ENCODE measurements around the gene DENND1B.
"Not testable (repeated sequence)": the region's sequence is repeated elsewhere in the genome, so short reads cannot be mapped to it uniquely, and the experiment has no call there.

Gene DENND1B

DNA sequence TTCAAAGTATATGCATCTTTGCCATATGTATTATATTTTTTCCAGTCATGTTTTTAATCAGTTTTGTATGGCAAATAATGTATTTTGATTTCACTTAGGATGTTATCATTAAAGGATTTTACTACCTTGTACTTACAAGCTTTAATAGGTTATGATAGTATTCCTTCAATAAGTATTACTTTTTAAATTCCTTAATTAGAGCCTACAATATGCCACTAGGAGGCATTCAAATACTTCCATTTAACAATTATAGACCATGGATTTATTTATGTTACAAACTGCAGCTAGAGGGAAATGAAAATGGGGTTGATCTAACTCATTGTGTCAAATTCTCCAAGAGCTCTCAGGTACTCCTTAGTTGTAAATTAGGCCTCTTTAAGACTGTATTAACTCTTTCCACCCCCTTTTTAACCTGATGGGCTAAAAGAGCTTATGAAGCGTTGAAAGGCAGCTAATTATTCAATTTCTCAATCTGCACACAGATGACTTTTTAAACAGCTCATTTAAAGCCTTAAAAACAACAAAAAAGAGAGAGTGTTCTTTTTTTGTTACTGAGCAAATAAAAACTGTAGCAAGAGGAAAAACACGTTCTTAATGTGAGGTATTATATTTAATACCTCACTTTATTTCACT, 156.2 kb downstream of the DENND1B start:
- peak; percentile 57 for DNase-seq

DNA sequence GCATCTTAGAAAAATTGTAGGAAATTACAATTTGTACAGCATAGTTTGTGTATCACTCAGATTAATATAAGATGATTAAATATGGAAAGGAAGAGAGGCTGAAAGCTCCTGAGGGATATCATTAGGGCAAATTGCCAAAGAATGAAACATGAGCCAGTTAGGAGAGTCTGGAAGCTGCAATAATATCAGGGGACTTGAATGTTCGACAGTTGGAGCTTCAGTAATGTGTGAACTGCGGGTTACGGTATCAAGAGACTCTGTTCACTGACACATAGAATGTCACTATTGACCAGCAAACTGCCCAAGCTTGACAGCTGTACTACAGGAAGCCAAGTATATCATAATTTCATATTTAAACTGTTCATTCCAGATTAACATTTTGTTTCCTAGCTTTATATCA, 157.2 kb downstream of the DENND1B start:
- peak; percentile 89 for DNase-seq

GRCh38 chr1:197615693-197616011, 159.6 kb downstream of the DENND1B start:
- no peak for DNase-seq

DNA sequence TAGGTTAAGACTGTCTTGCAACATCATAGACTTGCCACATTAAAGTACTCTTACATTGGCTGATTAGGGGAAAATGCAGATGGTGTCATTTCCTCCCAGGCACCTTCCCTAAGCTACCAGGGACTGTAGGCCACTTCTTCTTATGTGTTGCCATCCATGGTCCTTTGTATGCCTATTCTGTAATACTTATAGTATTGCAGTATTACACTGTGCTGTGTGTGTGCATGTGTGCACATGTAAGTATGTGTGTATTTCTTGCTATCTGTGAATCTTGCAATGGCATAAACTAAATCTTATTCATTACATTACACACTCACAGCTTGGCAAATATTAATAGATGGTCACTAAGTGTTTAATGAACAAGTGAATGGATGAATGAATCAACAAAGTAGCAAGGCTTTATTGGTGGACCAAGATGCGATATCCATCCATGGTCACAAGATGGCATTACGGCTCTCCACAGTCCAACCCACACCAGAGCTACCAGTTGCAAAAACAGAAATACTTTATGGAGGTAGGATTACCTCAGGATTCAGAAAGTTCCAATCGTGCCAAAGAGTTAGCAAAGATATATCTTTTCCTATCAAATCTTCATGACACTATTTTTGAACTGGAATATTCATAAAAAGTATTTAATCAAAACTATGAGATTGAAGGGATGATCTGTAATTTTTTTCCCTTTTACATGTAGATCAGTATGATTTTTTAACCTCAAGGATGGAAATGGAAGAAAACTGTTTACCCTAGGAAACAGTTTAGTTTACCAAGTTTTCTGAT, 160.2 kb downstream of the DENND1B start:
- peak; percentile 40 for DNase-seq

DNA sequence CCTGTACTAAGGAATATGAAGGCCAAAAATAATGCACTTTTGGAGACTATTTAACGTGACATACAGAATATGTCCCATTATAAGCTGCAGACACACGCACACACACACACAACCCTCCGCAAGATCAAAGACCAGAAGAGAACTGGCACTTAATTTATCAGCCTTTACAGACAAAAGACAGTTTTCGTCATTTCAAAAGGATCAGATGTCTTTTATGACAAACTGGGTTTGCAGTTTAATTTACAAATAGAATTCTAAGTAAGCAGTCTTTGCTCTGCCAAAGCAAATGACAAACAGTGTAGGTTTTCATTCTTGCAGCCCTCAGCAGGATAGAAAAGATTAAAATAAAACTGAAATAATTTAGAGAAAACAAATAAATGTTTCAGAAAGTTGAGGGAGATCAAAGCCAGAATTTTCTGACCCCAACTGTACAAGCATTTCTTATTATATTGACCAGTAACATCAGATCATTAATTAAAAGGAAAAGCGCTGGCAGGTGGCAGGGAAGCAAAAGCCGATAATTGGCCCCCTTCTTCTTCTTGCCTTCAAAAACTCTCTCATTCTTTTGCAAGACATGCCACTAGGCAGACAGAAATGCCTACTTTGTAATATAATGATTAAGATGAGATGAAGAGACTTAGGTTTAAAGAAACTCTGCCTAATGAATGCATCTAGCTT, 169.0 kb downstream of the DENND1B start:
- DNase-seq = no peak

GRCh38 chr1:197604302-197604701, 171.0 kb downstream of the DENND1B start:
- DNase-seq = no peak

GRCh38 chr1:197600751-197601150, 174.5 kb downstream of the DENND1B start:
- DNase-seq = no peak

GRCh38 chr1:197599789-197600188, 175.5 kb downstream of the DENND1B start:
- DNase-seq = no peak

GRCh38 chr1:197598935-197599334, 176.3 kb downstream of the DENND1B start:
- DNase-seq = no peak

DNA sequence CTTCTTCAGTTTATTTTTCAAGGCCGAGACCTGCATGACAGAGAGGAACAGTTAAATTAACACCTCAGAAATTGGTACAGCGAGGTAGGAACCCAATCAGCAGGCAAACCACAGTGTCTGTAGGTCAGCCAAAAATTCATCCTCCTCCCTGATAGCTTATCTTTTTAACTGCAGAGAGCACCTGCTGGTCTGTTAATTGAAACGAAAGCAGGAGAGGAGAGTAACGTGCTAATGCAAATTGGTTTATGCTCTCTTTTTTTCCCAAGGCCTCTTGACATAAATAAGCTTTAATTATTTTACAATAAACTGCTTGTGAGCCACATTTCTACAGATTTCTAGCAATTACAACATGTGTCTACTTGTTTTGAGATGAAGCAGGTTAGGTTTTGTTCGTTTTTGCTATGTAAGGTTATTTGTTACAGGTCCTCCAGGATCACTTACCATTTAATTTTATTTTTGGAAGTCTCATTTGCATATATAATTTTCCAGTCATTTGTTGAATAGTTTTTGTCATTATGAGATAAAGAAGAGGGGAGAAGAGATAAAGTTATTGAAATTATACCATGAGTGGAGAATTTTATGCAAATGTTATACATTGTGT, 179.9 kb downstream of the DENND1B start:
- DNase-seq = peak; percentile 10

GRCh38 chr1:197590687-197591086, 184.6 kb downstream of the DENND1B start:
- no peak for DNase-seq

GRCh38 chr1:197585809-197586208, 189.5 kb downstream of the DENND1B start:
- no peak for DNase-seq

DNA sequence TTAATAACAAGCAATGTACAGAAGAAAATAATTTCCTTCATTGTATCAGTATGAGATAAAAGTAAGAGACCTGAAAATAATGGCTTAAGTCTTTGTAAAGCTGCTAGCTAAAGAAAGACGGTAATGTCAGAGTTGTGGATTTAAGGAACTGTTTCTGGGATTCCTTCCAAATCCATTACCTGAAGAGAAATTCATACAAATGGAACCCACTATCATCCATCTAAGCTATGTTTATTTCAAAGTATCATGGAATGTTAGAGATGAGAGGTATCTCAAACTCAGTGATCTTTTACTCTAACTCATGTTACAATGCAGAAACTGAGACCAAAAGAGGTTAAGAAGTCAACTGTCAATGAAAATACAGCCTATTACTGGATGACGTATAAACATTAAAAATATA, 197.7 kb downstream of the DENND1B start:
- DNase-seq = no peak

DNA sequence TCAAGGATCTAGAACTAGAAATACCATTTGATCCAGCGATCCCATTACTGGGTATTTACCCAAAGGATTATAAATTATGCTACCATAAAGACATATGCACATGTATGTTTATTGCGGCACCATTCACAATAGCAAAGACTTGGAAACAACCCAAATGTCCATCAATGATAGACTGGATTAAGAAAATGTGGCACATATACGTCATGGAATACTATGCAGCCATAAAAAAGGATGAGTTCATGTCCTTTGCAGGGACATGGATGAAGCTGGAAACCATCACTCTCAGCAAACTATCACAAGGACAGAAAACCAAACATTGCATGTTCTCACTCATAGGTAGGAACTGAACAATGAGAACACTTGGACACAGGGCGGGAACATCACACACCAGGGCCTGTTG, 199.7 kb downstream of the DENND1B start:
- DNase-seq = not testable (repeated sequence)

- DNase-seq = no peak
Measured at GRCh38 chr1:197572169-197572568, 203.1 kb downstream of the DENND1B start.

GRCh38 chr1:197567442-197567841, 207.8 kb downstream of the DENND1B start:
- DNase-seq = no peak

DNA sequence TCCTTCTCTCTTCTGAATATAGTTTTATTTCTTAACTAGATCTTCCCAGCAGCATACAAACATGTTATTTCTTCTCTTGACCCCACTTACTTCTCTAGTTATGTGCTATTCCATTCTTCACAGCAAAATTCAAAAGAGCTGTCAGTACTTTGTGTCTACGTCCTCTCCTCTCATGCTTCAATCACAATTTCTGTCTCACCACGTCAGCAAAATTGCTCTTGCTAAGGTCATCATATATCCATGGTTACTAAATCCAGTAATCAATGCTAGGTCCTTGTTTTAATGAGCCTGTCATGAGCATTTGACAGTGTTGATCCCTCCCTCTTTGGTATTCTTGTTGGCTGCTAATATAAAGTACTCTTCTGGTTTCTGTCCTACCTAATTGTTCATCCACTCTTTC, 214.2 kb downstream of the DENND1B start:
- DNase-seq = no peak

GRCh38 chr1:197559655-197560054, 215.6 kb downstream of the DENND1B start:
- DNase-seq = no peak

- DNase-seq = no peak
Measured at GRCh38 chr1:197559244-197559643, 216.0 kb downstream of the DENND1B start.

DNA sequence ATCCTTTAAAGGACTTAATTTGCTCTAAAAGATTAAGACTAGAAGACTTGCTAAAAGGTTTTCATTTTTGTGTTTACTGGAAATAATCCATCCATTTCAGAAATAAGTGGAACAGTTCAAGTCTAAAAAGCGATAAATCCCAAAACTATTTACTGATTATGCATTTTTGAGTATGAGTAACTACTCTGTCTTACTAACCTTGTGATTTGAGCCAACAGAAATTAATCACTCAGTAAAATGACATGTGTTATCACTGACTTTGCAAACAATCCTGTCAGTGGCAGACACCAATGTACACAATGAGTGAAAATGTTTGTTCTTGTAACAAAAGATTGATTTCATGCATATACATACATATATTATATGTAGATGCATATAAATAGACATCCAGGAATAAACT, 218.0 kb downstream of the DENND1B start:
- DNase-seq = no peak

DNA sequence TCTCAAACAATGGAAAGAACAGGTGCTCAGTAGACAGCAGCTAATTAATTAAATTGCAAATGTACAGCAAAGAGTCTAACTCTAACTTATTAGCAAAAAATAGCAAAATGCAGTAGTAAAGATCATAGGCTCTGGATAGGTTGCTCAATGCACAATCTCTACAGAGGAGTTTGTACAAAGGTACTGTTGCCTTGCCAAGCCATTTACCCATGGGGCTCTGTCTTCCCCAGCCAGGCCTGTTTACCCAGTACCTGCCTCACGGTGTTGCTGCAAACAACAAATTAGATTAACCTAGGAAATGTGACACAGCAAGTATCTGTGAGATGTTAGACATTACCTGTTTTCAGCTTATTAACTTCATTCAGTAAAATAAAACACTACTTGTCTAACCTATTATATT, 222.0 kb downstream of the DENND1B start:
- DNase-seq = no peak

DNA sequence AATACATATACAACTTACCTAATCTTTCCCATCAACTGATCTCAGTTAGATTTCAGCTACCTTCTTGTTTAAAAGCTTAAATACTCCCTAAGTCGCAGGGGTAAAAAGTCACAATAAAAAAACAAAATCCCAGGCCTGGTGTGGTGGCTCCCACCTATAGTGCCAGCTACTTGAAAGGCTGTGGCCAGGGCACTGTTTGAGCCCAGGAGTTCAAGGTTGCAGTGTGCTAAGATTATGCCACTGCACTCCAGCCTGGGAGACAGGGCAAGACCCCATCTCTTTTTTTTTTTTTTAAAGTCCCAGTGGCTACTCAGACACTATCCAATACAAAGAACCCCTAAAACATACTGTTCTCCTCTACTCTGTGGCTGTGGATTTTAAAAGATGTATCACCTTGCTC, 228.3 kb downstream of the DENND1B start:
- no peak for DNase-seq

- DNase-seq = no peak
Measured at GRCh38 chr1:197544553-197544952, 230.7 kb downstream of the DENND1B start.

- no peak for DNase-seq
Measured at GRCh38 chr1:197544130-197544529, 231.2 kb downstream of the DENND1B start.
